Karpas-422 (cell line): ENCODE results near the gene LEKR1. TPM values are rescaled to one million over a fixed set of nuclear protein-coding genes. Genes with fewer than 3 reads are reported as not detected.

Experiments used
- DNase-seq: peaks from one replicate; pipeline ENCODE4 v3.0.0-alpha.2; 2015
- H2AFZ ChIP-seq: fragments of 200-600 bp; sonication (generic); 2 replicates; pipeline ENCODE4 v1.6.1; 2014; ENCODE audit warnings: antibody characterized with exemption, low read length, mixed read lengths
- H3K27ac ChIP-seq: fragments of 200-600 bp; sonication (generic); 2 replicates; pipeline ENCODE4 v1.5.1; 2014; ENCODE audit warnings: mild to moderate bottlenecking, low read length, moderate library complexity
- H3K27me3 ChIP-seq: fragments of 200-600 bp; sonication (generic); 2 replicates; pipeline ENCODE4 v1.6.1; 2014; ENCODE audit warnings: low read length, mixed read lengths
- H3K36me3 ChIP-seq: fragments of 200-600 bp; sonication (generic); 2 replicates; pipeline ENCODE4 v1.6.1; 2014; ENCODE audit warnings: low read length, mixed read lengths; ENCODE audit not compliant: insufficient read depth
- H3K4me1 ChIP-seq: fragments of 200-600 bp; sonication (generic); 2 replicates; pipeline ENCODE4 v1.6.1; 2014; ENCODE audit warnings: mild to moderate bottlenecking, low read length, mixed read lengths
- H3K4me2 ChIP-seq: fragments of 200-600 bp; sonication (generic); 2 replicates; pipeline ENCODE4 v1.6.1; 2014; ENCODE audit warnings: low read length, low read depth, mild to moderate bottlenecking; ENCODE audit not compliant: poor library complexity, severe bottlenecking
- H3K4me3 ChIP-seq: fragments of 200-600 bp; sonication (generic); 2 replicates; pipeline ENCODE4 v1.5.1; 2014; ENCODE audit warnings: mild to moderate bottlenecking, antibody characterized with exemption, low read length, mixed read lengths
- H3K79me2 ChIP-seq: fragments of 200-600 bp; sonication (generic); 2 replicates; pipeline ENCODE4 v1.6.1; 2014; ENCODE audit warnings: mild to moderate bottlenecking, low read length, mixed read lengths
- H3K9ac ChIP-seq: fragments of 200-600 bp; sonication (generic); 2 replicates; pipeline ENCODE4 v1.6.0; 2014; ENCODE audit warnings: low read length
- H3K9me2 ChIP-seq: fragments of 200-600 bp; sonication (generic), shearing (Covaris generic); replicated peaks from 2 replicates; pipeline ENCODE4 v1.6.0; 2014; ENCODE audit warnings: mild to moderate bottlenecking, low read length, moderate library complexity; ENCODE audit not compliant: insufficient read depth
- H3K9me3 ChIP-seq: fragments of 300-700, 200-600 bp; sonication (generic); 2 replicates; pipeline ENCODE4 v1.6.1; 2014; ENCODE audit warnings: low read length, mixed read lengths
- H4K20me1 ChIP-seq: fragments of 200-600 bp; sonication (generic); 2 replicates; pipeline ENCODE4 v1.6.1; 2014; ENCODE audit warnings: mild to moderate bottlenecking, antibody characterized with exemption, low read length, low read depth; ENCODE audit not compliant: insufficient read depth
- total RNA-seq: library from RNA; depleted of rRNA; stranded (reverse); fragments of >200 nt; shearing (Covaris generic); gene quantifications from 2 replicates; pipeline ENCODE4 v1.2.3, GENCODE V29; 2014; ENCODE audit warnings: low replicate concordance

Gene LEKR1
- total RNA-seq, 1 experiment from 2014 or later, result 6.4 TPM

DNA sequence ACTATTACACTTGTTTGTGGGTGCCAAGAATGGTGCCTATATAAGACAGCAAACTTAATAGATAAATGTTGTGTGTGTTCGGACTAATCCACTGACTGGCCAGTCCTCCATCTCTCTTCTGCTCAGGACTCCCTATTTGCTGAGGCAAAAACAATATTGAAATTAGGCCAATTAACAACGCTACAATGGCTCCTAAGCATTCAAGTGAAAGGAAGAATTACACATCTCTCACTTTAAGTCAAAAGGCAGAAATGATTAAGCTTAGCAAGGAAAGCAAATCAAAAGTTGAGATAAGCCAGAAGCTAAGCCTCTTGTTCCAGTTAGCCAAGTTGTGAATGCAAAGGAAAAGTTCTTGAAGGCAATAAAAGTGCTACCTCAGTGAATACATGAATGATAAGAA is 206.8 kb downstream of the LEKR1 start:
- Histone ChIP-seq H3K9me3 (no peaks in the 10 kb centered on the region), H3K9me2 (no peaks in the 10 kb centered on the region), H3K4me2 (no peak overlapping the region), H4K20me1 (no peaks in the 10 kb centered on the region), H3K4me1 (peaks cover 25% of the 10 kb centered on the region), H3K27me3 (no peaks in the 10 kb centered on the region), H3K79me2 (no peaks in the 10 kb centered on the region), H3K4me3 (no peak overlapping the region), H3K36me3 (no peaks in the 10 kb centered on the region), H2AFZ (no peak overlapping the region), H3K9ac (no peak overlapping the region), H3K27ac (no peak overlapping the region)
- no peak for DNase-seq

DNA sequence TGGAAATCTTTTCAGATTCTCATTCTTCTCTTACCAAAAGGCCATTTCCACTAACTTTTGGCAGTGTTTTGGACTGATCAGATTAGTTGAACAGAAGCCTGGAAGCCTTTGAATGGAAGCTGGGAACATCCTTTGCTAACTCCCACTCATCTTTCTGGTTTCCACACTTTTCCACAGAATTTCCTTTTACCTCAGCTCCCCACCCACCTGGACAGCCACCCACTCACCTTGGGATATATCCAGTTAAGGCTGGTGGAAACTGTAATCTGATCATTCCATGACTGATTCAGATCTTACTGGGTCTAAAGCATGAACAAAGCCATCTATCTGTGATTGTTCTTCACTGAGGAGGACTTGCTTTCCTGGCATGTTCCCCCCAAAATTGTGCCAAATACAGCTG is 214.3 kb downstream of the LEKR1 start:
- Histone ChIP-seq H4K20me1 (no peaks in the 10 kb centered on the region), H3K4me2 (no peak overlapping the region), H3K27me3 (no peaks in the 10 kb centered on the region), H3K4me3 (no peak overlapping the region), H2AFZ (no peak overlapping the region), H3K36me3 (no peaks in the 10 kb centered on the region), H3K4me1 (no peaks in the 10 kb centered on the region), H3K9me2 (no peaks in the 10 kb centered on the region), H3K9ac (no peak overlapping the region), H3K79me2 (no peaks in the 10 kb centered on the region), H3K9me3 (no peaks in the 10 kb centered on the region), H3K27ac (no peak overlapping the region)
- DNase-seq, result no peak

DNA sequence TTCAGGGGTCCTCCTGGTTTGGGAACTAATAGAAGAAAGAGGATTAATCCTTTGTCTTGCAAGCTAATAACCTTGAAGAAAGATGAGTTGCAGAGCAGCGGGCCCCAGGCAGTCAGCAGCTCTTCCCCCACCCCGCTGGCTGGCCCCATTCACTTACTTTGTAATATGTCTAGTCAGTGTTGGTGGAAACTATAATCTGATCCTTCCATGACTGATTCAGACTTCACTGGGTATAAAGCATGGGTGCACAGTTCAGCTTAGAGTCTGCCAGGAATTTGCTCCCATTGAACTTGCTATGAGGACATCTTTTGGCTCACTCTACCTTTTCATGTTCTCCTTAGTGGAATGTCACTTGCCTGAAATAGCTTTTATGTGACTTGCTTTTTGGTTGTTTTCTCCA is 216.1 kb downstream of the LEKR1 start:
- Histone ChIP-seq H3K79me2 (no peaks in the 10 kb centered on the region), H3K9me2 (no peaks in the 10 kb centered on the region), H4K20me1 (no peaks in the 10 kb centered on the region), H3K4me2 (no peak overlapping the region), H3K4me1 (peaks cover 10% of the 10 kb centered on the region), H2AFZ (no peak overlapping the region), H3K9ac (no peak overlapping the region), H3K27ac (no peak overlapping the region), H3K27me3 (no peaks in the 10 kb centered on the region), H3K9me3 (no peaks in the 10 kb centered on the region), H3K4me3 (no peak overlapping the region), H3K36me3 (no peaks in the 10 kb centered on the region)
- DNase-seq, result no peak

DNA sequence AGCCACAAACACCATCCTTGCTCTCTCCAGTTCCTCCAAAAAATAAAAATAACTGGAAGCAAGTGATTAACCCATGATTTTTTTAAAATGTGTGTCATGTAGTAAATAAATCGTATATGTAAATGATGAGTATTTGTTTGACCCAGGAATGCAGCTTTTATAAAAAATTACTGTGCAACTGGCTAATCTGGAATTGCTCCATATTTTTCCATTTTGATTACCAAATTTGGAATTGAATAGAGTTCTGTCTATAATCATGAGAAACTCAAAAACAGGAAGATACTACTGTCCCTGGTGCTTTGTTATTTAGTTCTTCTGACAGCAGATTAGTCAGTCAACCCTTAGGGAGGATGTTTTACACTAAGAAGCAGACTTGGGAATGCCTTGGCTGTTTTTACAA is 217.6 kb downstream of the LEKR1 start:
- H3K4me2 ChIP-seq, result no peak overlapping the region
- H3K9me2 ChIP-seq, result no peaks in the 10 kb centered on the region
- H2AFZ ChIP-seq, result no peak overlapping the region
- H3K36me3 ChIP-seq, result no peaks in the 10 kb centered on the region
- H4K20me1 ChIP-seq, result no peaks in the 10 kb centered on the region
- H3K9me3 ChIP-seq, result no peaks in the 10 kb centered on the region
- no peaks in the 10 kb centered on the region for H3K27me3 ChIP-seq
- H3K4me3 ChIP-seq, result no peak overlapping the region
- no peak for DNase-seq
- H3K4me1 ChIP-seq, result peaks cover 10% of the 10 kb centered on the region
- H3K27ac ChIP-seq, result no peak overlapping the region
- no peaks in the 10 kb centered on the region for H3K79me2 ChIP-seq
- H3K9ac ChIP-seq, result no peak overlapping the region

DNA sequence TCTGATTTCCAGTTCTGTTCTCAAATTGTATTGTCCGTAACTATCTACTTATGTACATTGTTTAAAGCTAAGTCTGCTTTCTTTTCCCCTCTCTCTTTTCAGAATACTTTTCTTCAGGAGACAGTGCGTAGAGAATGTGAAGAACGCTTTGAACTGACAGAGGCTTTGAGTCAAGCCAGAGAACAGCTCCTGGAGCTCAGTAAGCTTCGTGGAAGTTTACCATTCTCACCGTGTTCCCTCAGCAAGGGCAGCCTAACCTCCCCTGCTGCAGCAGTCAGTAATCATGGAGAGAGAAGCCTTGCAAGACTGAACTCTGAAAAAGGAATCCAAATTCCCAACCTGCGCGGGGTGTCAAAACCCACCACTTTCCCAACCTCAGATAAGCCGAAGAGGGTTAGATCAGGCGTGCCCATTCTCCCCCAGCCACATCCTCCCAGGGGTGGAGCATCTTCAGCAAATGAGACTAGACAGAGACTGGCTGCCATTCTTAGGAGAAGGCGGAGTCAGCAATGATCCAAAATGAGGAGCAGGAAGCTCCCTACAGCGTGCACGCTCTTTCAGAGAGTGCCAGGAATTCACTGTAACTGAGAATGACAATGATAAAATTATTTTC is 219.2 kb downstream of the LEKR1 start:
- H3K4me2 ChIP-seq, result no peak overlapping the region
- no peaks in the 10 kb centered on the region for H3K27me3 ChIP-seq
- H3K9me3 ChIP-seq, result no peaks in the 10 kb centered on the region
- H2AFZ ChIP-seq, result no peak overlapping the region
- no peak overlapping the region for H3K4me3 ChIP-seq
- H3K27ac ChIP-seq, result no peak overlapping the region
- H3K9ac ChIP-seq, result no peak overlapping the region
- H3K79me2 ChIP-seq, result no peaks in the 10 kb centered on the region
- no peaks in the 10 kb centered on the region for H4K20me1 ChIP-seq
- no peaks in the 10 kb centered on the region for H3K36me3 ChIP-seq
- peaks cover 10% of the 10 kb centered on the region for H3K4me1 ChIP-seq
- H3K9me2 ChIP-seq, result no peaks in the 10 kb centered on the region
- DNase-seq, result no peak

DNA sequence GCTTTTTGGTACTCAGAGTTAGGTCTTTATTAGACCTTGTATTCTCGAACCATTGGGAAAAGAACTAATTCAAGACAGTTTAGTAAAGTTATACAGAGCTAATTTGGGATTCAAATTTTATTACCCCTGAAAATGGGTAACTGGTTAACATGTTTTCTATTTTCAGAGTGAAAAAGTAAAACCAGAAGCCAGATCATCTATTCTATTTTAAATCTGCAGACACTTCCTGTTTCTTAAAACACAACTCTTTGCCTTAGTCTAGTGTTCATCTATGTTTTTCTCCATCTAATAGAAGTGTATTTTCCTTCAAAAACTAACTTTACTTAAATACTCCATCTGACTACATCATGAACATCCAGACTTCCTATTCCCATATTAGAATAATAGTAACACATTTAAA is 220.4 kb downstream of the LEKR1 start:
- Histone ChIP-seq H3K4me1 (peaks cover 12% of the 10 kb centered on the region), H3K27me3 (no peaks in the 10 kb centered on the region), H4K20me1 (no peaks in the 10 kb centered on the region), H3K9ac (no peak overlapping the region), H2AFZ (no peak overlapping the region), H3K79me2 (no peaks in the 10 kb centered on the region), H3K9me3 (no peaks in the 10 kb centered on the region), H3K27ac (no peak overlapping the region), H3K9me2 (no peaks in the 10 kb centered on the region), H3K4me3 (no peak overlapping the region; the same call in 1 of the 2 replicates), H3K4me2 (no peak overlapping the region), H3K36me3 (no peaks in the 10 kb centered on the region)
- DNase-seq, result peak; percentile 48

DNA sequence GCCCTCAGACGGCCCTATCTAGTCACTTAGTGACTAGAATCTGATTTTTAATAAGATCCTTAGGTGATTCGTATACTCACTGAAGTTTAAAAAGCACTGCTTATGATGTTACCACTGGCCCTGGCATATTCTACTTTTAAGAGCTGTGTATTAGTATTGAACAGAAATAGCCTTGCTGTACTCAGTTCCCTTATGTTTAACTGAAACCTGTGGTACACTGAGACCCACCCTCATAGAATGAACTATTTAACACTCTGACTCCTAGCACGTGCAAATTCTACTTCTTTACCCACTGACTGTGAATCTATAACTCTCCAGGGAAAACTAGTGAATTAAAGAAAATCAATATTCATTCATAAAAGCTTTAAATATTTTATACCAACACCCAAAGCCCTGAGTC is 224.9 kb downstream of the LEKR1 start:
- Histone ChIP-seq H2AFZ (no peak overlapping the region), H3K9me3 (no peaks in the 10 kb centered on the region)

DNA sequence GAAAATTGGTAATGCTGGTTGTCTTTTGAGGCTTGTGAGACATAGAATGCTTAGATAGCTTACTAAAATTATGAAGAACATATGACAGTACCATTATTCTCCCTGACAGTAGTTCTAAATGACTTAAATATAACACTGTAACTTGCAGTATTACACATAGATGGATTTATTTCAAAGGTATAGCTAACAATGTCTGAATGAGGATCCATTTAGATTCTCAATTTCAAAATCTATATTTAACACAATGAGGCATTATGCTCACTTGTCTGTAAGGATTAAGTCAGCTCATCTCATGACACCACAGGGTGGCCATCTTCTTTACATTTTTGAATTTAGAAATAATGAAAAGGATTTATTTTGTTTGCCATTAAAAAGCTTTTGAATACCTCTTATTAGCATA is 225.4 kb downstream of the LEKR1 start:
- Histone ChIP-seq H3K4me2 (no peak overlapping the region), H3K9ac (no peak overlapping the region), H3K36me3 (no peaks in the 10 kb centered on the region), H3K27ac (no peak overlapping the region), H3K79me2 (no peaks in the 10 kb centered on the region), H2AFZ (no peak overlapping the region), H4K20me1 (no peaks in the 10 kb centered on the region), H3K9me3 (no peaks in the 10 kb centered on the region), H3K4me1 (peaks cover 14% of the 10 kb centered on the region), H3K9me2 (no peaks in the 10 kb centered on the region), H3K4me3 (no peak overlapping the region), H3K27me3 (no peaks in the 10 kb centered on the region)
- DNase-seq, result no peak

More for the DNA sequence above, 224.9 kb downstream of the LEKR1 start:
- Histone ChIP-seq H3K4me1 (peaks cover 20% of the 10 kb centered on the region), H3K9me2 (no peaks in the 10 kb centered on the region), H3K9ac (no peak overlapping the region), H3K79me2 (no peaks in the 10 kb centered on the region), H4K20me1 (no peaks in the 10 kb centered on the region), H3K27me3 (no peaks in the 10 kb centered on the region), H3K36me3 (no peaks in the 10 kb centered on the region), H3K27ac (no peak overlapping the region), H3K4me3 (no peak overlapping the region), H3K4me2 (no peak overlapping the region)
- no peak for DNase-seq

DNA sequence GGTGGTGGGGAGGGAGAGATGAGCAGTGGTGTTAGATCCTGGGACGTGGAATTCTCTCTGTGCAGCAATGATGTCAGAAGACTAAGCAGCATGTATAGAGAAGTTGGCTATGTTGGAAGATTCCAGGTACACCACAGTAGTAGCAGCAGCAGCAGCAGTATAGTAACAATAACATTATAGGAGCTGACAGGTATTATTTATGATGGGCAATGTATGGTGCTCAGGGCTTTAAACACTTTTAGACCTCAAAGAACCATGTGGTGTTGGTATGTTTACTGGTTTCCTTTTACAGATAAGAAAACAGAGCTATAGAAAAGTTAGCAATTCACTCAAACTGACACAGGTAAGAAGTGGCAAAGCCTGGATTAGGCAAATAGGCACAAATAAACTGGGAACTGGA is 229.9 kb downstream of the LEKR1 start:
- no peak overlapping the region for H3K9ac ChIP-seq
- no peaks in the 10 kb centered on the region for H4K20me1 ChIP-seq
- H3K27me3 ChIP-seq, result no peaks in the 10 kb centered on the region
- DNase-seq, result no peak
- H3K79me2 ChIP-seq, result no peaks in the 10 kb centered on the region
- H3K9me2 ChIP-seq, result no peaks in the 10 kb centered on the region
- no peak overlapping the region for H3K27ac ChIP-seq
- H3K36me3 ChIP-seq, result no peaks in the 10 kb centered on the region
- no peaks in the 10 kb centered on the region for H3K9me3 ChIP-seq
- H3K4me1 ChIP-seq, result peaks cover 9% of the 10 kb centered on the region; the same call in 1 of the 2 replicates
- no peak overlapping the region for H3K4me3 ChIP-seq
- no peak overlapping the region for H3K4me2 ChIP-seq
- no peak overlapping the region for H2AFZ ChIP-seq
